GM19351 (cell line): Measurements from ENCODE around the gene RSF1.
A peak's percentile ranks its signal among the peaks of the same experiment; 100 is the strongest.

Experiments used
- ATAC-seq: cut with Tn5 transposase; IDR thresholded peaks from one replicate; pipeline ENCODE4 v1.9.1; 2021; ENCODE audit warnings: mild to moderate bottlenecking, moderate library complexity; ENCODE audit not compliant: unreplicated experiment

The RSF1 gene

GRCh38 chr11:77698896-77699295 is 121.6 kb downstream of the RSF1 start:
- ATAC-seq, result no peak

- no peak for ATAC-seq
Observed at GRCh38 chr11:77697865-77698264, 122.7 kb downstream of the RSF1 start.

GRCh38 chr11:77695417-77695816 is 125.1 kb downstream of the RSF1 start:
- ATAC-seq, result no peak

- ATAC-seq, result no peak
Observed at GRCh38 chr11:77690649-77691048, 129.9 kb downstream of the RSF1 start.

- no peak for ATAC-seq
Observed at GRCh38 chr11:77687088-77687487, 133.4 kb downstream of the RSF1 start.

GRCh38 chr11:77677138-77677537 is 143.4 kb downstream of the RSF1 start:
- no peak for ATAC-seq

GRCh38 chr11:77672264-77672663 is 148.3 kb downstream of the RSF1 start:
- no peak for ATAC-seq

GRCh38 chr11:77669848-77670511 is 150.5 kb downstream of the RSF1 start:
- ATAC-seq, result no peak

- no peak for ATAC-seq
Observed at GRCh38 chr11:77668760-77669159, 151.8 kb downstream of the RSF1 start.

GRCh38 chr11:77665240-77665965 is 155.1 kb downstream of the RSF1 start:
- ATAC-seq, result no peak

GRCh38 chr11:77661670-77662069 is 158.9 kb downstream of the RSF1 start:
- no peak for ATAC-seq

- no peak for ATAC-seq
Observed at GRCh38 chr11:77660947-77661346, 159.6 kb downstream of the RSF1 start.

GRCh38 chr11:77658213-77659013 is 162.1 kb downstream of the RSF1 start:
- ATAC-seq, result no peak

GRCh38 chr11:77656362-77656761 is 164.2 kb downstream of the RSF1 start:
- no peak for ATAC-seq

- no peak for ATAC-seq
Observed at GRCh38 chr11:77654770-77655434, 165.6 kb downstream of the RSF1 start.

GRCh38 chr11:77650123-77650522 is 170.4 kb downstream of the RSF1 start:
- ATAC-seq, result no peak

GRCh38 chr11:77647654-77648305 is 172.7 kb downstream of the RSF1 start:
- no peak for ATAC-seq

- no peak for ATAC-seq
Observed at GRCh38 chr11:77644887-77645286, 175.6 kb downstream of the RSF1 start.

GRCh38 chr11:77642228-77642627 is 178.3 kb downstream of the RSF1 start:
- ATAC-seq, result no peak

- peak; percentile 97 for ATAC-seq
Observed at GRCh38 chr11:77637345-77638165, 183.0 kb downstream of the RSF1 start, which contains the start of gene CLNS1A. Gene CLNS1A (minus strand): TSS chr11:77637794. CDS start chr11:77637714, 80 bp downstream.
